ENCODE results near the gene LSAMP. TPM values are rescaled to one million over a fixed set of nuclear protein-coding genes. Genes with fewer than 3 reads are reported as not detected.

LSAMP gene
- total and polyA plus RNA-seq, 9 of the 15 experiments (the other 6 are each of a cell fraction or from before 2014, with no cell fraction given), result 0.09 to 0.11 TPM; not detected in 7

- 0 out of 2 replicates have a peak, but pooled peaks have one; percentile 14 for TF ChIP-seq DEAF1 (CRISPR knock-in tag; IDR thresholded peaks at IDR 0.05)
- TF ChIP-seq REST (IDR thresholded peaks at IDR 0.05; ENCODE audit: borderline replicate concordance), result peak; percentile 66; the same call in 1 of the 2 replicates
- TF ChIP-seq REST (CRISPR knock-in tag; IDR thresholded peaks at IDR 0.05; ENCODE audit: low read depth), result no peak
- TF ChIP-seq NFIC (IDR thresholded peaks at IDR 0.05), result peak; percentile 55
- no peak for TF ChIP-seq ZNF134 (CRISPR knock-in tag; conservative IDR thresholded peaks at IDR 0.05)
- no peak for TF ChIP-seq CREB5 (CRISPR knock-in tag; IDR thresholded peaks at IDR 0.05)
- TF ChIP-seq ZNF384 (IDR thresholded peaks at IDR 0.05; ENCODE audit: low read depth, low read length), result peak; percentile 52; the same call in 1 of the 2 replicates
These were observed 305.1 kb downstream of the LSAMP start (continued) for GRCh38 chr3:116140100-116140689.
